Measurements from ENCODE around the gene CMTM3. TPM values are rescaled to one million over a fixed set of nuclear protein-coding genes. Genes with fewer than 3 reads are reported as not detected.

CMTM3 gene
- total RNA-seq, 1 experiment from 2014 or later: 12.8 TPM

DNA sequence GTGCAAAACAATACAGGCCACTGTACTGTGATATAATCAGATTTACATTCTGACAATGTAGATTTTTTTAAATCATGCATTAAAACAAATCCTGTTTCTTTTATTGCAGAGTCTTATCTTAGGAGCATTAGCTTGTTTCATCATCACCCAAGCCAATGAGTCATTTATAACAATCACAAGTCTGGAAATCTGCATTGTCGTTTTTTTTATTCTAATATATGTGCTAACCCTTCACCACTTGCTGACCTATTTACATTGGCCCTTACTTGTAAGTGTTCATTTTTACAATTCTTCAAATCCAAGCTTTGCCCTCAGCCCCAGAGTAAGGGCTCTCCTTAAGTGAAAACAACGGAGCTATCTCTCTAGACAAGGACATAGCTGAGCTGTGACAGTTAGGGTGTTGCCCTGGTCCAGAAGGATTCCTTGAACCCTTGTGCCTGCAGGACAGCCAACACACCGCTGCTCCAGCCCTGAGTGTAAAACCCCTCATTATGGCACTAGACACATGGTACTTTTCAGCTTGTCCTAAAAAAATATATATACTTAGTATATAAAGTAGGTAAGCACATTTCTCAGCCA lies 34.6 kb upstream of the CMTM3 start (continued):
- TF ChIP-seq, protein P1, sequence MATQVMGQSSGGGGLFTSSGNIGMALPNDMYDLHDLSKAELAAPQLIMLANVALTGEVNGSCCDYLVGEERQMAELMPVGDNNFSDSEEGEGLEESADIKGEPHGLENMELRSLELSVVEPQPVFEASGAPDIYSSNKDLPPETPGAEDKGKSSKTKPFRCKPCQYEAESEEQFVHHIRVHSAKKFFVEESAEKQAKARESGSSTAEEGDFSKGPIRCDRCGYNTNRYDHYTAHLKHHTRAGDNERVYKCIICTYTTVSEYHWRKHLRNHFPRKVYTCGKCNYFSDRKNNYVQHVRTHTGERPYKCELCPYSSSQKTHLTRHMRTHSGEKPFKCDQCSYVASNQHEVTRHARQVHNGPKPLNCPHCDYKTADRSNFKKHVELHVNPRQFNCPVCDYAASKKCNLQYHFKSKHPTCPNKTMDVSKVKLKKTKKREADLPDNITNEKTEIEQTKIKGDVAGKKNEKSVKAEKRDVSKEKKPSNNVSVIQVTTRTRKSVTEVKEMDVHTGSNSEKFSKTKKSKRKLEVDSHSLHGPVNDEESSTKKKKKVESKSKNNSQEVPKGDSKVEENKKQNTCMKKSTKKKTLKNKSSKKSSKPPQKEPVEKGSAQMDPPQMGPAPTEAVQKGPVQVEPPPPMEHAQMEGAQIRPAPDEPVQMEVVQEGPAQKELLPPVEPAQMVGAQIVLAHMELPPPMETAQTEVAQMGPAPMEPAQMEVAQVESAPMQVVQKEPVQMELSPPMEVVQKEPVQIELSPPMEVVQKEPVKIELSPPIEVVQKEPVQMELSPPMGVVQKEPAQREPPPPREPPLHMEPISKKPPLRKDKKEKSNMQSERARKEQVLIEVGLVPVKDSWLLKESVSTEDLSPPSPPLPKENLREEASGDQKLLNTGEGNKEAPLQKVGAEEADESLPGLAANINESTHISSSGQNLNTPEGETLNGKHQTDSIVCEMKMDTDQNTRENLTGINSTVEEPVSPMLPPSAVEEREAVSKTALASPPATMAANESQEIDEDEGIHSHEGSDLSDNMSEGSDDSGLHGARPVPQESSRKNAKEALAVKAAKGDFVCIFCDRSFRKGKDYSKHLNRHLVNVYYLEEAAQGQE (IDR thresholded peaks at IDR 0.05; ENCODE audit: low read depth): no peak

DNA sequence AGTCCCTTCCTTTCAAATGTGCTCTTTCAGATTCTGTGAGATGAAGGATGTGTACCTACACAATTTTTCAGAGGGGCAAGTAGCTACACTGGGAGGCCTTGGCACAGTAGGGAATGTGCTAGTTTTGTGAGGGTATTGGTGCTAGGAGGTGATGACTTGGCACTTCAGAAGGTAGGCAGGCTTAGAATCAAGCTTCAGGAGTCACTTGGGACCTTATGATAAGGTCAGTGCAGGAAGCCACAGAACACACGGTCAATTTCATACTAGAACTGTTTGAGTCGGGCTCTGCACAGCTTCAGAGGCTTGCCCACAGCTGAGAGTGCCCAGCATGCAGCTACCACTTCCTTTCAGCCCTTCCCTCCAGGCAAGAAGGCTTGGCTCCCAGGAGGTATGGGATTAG lies 32.1 kb upstream of the CMTM3 start:
- no peaks in the 10 kb centered on the region for H3K9me3 ChIP-seq (ENCODE audit: control insufficient read depth in 1 of 2, insufficient read depth in 1 of 2, low read depth in 1 of 2, low read length in 2 of 2)
- no peak overlapping the region for H3K4me3 ChIP-seq (replicated peaks in 1 of 2; ENCODE audit: low read depth in 1 of 2, low read length in 2 of 2)
- TF ChIP-seq FOSL1 (IDR thresholded peaks at IDR 0.05; ENCODE audit: low read depth) (no peak), EZH2phosphoT487 (IDR thresholded peaks at IDR 0.05; ENCODE audit: borderline replicate concordance) (no peak), POLR2AphosphoS5 (IDR thresholded peaks at IDR 0.05; ENCODE audit: low read depth, low read length) (no peak), CBX3 (IDR thresholded peaks at IDR 0.05; ENCODE audit: low read depth) (no peak), SRF (IDR thresholded peaks at IDR 0.05; ENCODE audit: low read depth) (no peak), ELF1 (IDR thresholded peaks at IDR 0.05; ENCODE audit: borderline replicate concordance, low read depth) (no peak), ZFX (IDR thresholded peaks at IDR 0.05) (no peak), JUND (IDR thresholded peaks at IDR 0.05) (no peak), EZH2 (IDR thresholded peaks at IDR 0.05) (no peak), RAD21 (IDR thresholded peaks at IDR 0.05; ENCODE audit: low read depth) (no peak), EGR1 (IDR thresholded peaks at IDR 0.05; ENCODE audit: low read depth) (no peak), CEBPB (IDR thresholded peaks at IDR 0.05; ENCODE audit: low read depth) (no peak), SP1 (IDR thresholded peaks at IDR 0.05; ENCODE audit: low read depth) (no peak)
- TF ChIP-seq, protein P2, sequence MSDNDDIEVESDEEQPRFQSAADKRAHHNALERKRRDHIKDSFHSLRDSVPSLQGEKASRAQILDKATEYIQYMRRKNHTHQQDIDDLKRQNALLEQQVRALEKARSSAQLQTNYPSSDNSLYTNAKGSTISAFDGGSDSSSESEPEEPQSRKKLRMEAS (IDR thresholded peaks at IDR 0.05): no peak
- TF ChIP-seq, protein P3, sequence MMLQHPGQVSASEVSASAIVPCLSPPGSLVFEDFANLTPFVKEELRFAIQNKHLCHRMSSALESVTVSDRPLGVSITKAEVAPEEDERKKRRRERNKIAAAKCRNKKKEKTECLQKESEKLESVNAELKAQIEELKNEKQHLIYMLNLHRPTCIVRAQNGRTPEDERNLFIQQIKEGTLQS (IDR thresholded peaks at IDR 0.05): no peak
- TF ChIP-seq, protein P4, sequence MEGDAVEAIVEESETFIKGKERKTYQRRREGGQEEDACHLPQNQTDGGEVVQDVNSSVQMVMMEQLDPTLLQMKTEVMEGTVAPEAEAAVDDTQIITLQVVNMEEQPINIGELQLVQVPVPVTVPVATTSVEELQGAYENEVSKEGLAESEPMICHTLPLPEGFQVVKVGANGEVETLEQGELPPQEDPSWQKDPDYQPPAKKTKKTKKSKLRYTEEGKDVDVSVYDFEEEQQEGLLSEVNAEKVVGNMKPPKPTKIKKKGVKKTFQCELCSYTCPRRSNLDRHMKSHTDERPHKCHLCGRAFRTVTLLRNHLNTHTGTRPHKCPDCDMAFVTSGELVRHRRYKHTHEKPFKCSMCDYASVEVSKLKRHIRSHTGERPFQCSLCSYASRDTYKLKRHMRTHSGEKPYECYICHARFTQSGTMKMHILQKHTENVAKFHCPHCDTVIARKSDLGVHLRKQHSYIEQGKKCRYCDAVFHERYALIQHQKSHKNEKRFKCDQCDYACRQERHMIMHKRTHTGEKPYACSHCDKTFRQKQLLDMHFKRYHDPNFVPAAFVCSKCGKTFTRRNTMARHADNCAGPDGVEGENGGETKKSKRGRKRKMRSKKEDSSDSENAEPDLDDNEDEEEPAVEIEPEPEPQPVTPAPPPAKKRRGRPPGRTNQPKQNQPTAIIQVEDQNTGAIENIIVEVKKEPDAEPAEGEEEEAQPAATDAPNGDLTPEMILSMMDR (IDR thresholded peaks at IDR 0.05 in 2 of 3, conservative IDR thresholded peaks at IDR 0.05 in 1 of 3; ENCODE audit: borderline replicate concordance in 1 of 3, insufficient read depth in 1 of 3, low read depth in 2 of 3, low read length in 2 of 3): no peak
- TF ChIP-seq, protein P5, sequence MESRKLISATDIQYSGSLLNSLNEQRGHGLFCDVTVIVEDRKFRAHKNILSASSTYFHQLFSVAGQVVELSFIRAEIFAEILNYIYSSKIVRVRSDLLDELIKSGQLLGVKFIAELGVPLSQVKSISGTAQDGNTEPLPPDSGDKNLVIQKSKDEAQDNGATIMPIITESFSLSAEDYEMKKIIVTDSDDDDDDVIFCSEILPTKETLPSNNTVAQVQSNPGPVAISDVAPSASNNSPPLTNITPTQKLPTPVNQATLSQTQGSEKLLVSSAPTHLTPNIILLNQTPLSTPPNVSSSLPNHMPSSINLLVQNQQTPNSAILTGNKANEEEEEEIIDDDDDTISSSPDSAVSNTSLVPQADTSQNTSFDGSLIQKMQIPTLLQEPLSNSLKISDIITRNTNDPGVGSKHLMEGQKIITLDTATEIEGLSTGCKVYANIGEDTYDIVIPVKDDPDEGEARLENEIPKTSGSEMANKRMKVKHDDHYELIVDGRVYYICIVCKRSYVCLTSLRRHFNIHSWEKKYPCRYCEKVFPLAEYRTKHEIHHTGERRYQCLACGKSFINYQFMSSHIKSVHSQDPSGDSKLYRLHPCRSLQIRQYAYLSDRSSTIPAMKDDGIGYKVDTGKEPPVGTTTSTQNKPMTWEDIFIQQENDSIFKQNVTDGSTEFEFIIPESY (IDR thresholded peaks at IDR 0.05; ENCODE audit: extremely low read depth, insufficient replicate concordance, low read length): no peak
- no peaks in the 10 kb centered on the region for H3K36me3 ChIP-seq (ENCODE audit: control insufficient read depth in 1 of 2, insufficient read depth in 2 of 2, low read length in 2 of 2)
- no peak overlapping the region for H3K9ac ChIP-seq (ENCODE audit: low read length)
- RAD21 ChIA-PET (ENCODE audit: low non-redundant PET in 1 of 2, low total read pairs in 2 of 2, uncharacterized antibody in 2 of 2, unreplicated experiment in 2 of 2): no interaction called here
- H3K4me2 ChIP-seq (ENCODE audit: low read length): no peak overlapping the region
- H3K9me2 ChIP-seq (ENCODE audit: insufficient read depth): no peaks in the 10 kb centered on the region
- no peak overlapping the region for H2AFZ ChIP-seq (ENCODE audit: low read depth, low read length, poor library complexity, severe bottlenecking)
- no peak for DNase-seq (ENCODE audit: low read depth, low spot score)
- H3K27ac ChIP-seq (ENCODE audit: low read depth, low read length): no peak overlapping the region
- peaks cover 0 to 13% of the 10 kb centered on the region in 2 experiments; a peak in 3 of 4 replicates for H3K4me1 ChIP-seq (ENCODE audit: control insufficient read depth in 1 of 2, insufficient read depth in 2 of 2, low read length in 2 of 2)
- no peak for ATAC-seq
- POLR2A ChIA-PET: no interaction called here
- H3K79me2 ChIP-seq (ENCODE audit: insufficient read depth, low read length): no peaks in the 10 kb centered on the region
- H4K20me1 ChIP-seq (ENCODE audit: insufficient read depth): peaks cover 3% of the 10 kb centered on the region; the same call in 1 of the 2 replicates
- CTCF ChIA-PET: interaction anchor here (1.3 kb wide), 1 partner anchor 9 kb away, joined by 3 read pairs; no protein-coding TSS in a partner anchor
- intact Hi-C loops (cut with micrococcal nuclease): no loop called here
- H3K27me3 ChIP-seq (ENCODE audit: insufficient read depth, low read length): no peaks in the 10 kb centered on the region
- BruUV-seq (replicated peaks): no TSS peak

Measured in HCT116 (cell line).